GM06990 (cell line): Measurements from ENCODE around the gene TALDO1.

Experiments
- DNase-seq: peaks from one replicate; pipeline ENCODE4 v3.0.0-alpha.2; 2011; ENCODE audit not compliant: insufficient read length; ENCODE audit errors: extremely low read depth
- H3K27me3 ChIP-seq: replicated peaks from 2 replicates; pipeline ENCODE4 v1.6.0; 2011; ENCODE audit warnings: low read length; ENCODE audit not compliant: control insufficient read depth, insufficient read depth
- H3K36me3 ChIP-seq: 2 replicates; pipeline ENCODE4 v1.5.1; 2011; ENCODE audit warnings: low read length; ENCODE audit not compliant: control insufficient read depth, insufficient read depth
- H3K4me3 ChIP-seq: replicated peaks from 2 replicates; pipeline ENCODE4 v1.5.1; 2011; ENCODE audit warnings: low read depth, mild to moderate bottlenecking, control low read depth, low read length
- TF ChIP-seq, protein P1 (sequence below): IDR thresholded peaks from 2 replicates; pipeline ENCODE4 v1.5.1; 2011; ENCODE audit warnings: low read length, control low read depth, mild to moderate bottlenecking, inconsistent platforms; ENCODE audit not compliant: insufficient read depth, poor library complexity, severe bottlenecking

The TALDO1 gene

DNA sequence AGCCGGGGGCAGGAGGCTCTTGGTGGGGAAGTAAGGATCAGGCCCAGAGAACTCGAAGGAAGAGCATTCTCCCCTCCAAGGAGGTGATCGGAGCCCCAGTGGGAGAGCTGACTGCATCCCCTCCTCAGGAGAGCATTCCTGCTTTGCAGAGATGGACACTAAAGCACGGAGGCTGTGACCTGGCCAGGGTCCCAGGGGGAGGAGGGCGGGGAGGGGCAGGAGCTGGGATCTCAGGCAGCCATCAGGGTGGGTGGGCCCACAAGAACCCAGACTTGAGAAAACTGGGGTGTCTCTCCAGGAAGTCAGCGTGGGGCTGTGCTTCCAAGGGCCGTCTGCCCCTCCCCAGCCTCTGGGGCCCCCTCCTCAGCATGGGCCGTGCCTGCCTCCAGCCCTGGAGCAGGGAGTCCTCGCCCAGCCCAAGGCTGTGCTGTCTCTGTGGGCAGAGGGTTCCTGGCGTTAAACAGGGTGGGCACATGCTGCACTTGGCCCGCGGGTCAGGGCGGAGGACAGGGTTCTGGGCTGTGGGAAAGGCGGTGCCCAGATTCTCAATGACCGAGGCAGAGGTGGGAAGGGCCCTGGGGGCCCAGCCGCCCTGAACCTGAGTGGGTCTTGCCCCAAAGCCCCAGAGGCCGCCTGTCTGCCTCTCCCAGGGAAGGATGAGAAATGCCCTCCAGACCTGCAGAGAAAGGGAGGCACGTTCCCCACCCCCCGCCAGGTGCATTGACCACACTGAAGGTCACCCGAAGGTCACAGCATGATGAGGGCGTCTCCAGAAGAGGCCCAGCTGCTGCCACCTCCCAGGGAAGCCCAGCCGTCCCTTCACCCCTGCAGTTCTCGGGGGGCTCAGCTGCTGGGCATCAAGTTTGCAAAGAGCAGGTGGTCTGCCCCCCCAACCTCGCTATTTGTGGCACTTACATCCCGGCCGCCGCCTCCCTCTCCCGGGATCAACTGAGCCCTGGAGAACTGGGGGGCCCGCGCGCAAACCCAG, 42.0 kb downstream of the TALDO1 start:
- Histone ChIP-seq H3K27me3 (no peaks in the 10 kb centered on the region), H3K36me3 (peaks cover 16% of the 10 kb centered on the region), H3K4me3 (peak overlapping the region; percentile 69)
- no peak for DNase-seq
- TF ChIP-seq, protein P1, sequence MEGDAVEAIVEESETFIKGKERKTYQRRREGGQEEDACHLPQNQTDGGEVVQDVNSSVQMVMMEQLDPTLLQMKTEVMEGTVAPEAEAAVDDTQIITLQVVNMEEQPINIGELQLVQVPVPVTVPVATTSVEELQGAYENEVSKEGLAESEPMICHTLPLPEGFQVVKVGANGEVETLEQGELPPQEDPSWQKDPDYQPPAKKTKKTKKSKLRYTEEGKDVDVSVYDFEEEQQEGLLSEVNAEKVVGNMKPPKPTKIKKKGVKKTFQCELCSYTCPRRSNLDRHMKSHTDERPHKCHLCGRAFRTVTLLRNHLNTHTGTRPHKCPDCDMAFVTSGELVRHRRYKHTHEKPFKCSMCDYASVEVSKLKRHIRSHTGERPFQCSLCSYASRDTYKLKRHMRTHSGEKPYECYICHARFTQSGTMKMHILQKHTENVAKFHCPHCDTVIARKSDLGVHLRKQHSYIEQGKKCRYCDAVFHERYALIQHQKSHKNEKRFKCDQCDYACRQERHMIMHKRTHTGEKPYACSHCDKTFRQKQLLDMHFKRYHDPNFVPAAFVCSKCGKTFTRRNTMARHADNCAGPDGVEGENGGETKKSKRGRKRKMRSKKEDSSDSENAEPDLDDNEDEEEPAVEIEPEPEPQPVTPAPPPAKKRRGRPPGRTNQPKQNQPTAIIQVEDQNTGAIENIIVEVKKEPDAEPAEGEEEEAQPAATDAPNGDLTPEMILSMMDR, result no peak

DNA sequence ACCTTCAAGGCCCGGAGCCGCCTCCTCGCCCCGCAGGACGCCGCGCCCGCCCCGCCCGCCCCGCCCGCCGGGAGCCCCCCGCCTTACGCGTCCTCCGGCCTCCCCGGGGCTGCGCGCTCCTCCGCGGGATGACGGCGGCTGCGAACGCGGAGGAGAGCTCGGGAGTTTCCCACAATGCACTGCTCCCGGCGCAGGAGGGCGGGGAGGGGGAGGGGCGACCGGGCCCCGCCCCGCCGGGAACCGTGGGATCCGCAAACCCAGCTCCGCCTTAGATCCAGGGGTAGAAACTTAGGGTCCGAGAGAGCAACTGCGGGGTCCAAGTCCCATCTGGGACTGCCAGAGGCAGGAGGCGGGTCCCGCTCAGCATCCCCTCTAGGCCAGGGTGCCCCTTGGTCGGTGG, 42.7 kb downstream of the TALDO1 start, which contains the start of gene CEND1:
CEND1 (minus strand) TSS at position 148 of the 400 bp plus-strand sequence. CDS start 1,514 bp downstream, outside the sequence.
- peak; percentile 72 for DNase-seq
- peaks cover 18% of the 10 kb centered on the region for H3K36me3 ChIP-seq
- H3K4me3 ChIP-seq, result peak within 1 kb of the TSS; percentile 69
- TF ChIP-seq, protein P1, result no peak
- no peaks in the 10 kb centered on the region for H3K27me3 ChIP-seq

DNA sequence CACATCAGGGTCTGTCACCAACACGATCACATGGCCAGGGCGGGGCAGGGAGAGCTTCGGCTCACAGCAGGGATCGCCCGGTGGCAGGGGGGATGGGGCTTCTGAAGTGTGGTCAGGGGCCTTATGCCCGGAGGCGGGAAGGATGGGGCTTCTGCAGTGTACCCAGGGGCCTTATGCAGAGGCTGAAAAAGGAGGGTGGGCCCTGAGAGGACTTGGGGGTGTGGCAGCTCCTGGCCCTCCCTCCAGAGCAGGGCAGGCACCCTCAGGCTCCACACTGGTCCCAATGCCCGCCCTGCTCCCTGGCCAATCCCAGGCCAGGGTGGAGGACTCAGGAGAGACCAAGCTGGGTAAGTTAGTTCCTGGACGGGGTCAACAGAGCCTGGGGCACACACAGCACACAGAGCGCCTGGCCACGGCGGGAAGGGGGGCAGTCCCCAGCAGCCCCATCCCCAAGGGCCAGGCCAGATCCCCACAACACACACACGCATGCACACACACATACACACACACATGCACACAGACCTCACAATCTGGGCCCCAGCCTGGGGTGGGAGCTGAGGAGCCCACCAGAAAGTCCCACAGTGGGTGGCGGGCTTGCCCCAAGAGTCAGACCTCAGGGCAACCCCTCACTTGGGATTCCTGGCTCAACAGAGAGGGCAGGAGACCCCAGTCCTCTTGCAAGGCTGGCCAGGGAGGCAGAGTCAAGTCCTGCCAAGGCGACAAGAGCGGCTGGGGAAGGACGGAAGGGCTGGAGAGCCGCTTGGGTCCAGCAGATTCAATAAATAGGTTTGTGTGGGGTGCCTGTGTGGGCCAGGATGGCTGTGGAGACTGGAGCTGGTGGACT, 43.7 kb downstream of the TALDO1 start:
- no peaks in the 10 kb centered on the region for H3K27me3 ChIP-seq
- no peak overlapping the region for H3K4me3 ChIP-seq
- peaks cover 18% of the 10 kb centered on the region for H3K36me3 ChIP-seq
- no peak for DNase-seq
- TF ChIP-seq, protein P1, result no peak

DNA sequence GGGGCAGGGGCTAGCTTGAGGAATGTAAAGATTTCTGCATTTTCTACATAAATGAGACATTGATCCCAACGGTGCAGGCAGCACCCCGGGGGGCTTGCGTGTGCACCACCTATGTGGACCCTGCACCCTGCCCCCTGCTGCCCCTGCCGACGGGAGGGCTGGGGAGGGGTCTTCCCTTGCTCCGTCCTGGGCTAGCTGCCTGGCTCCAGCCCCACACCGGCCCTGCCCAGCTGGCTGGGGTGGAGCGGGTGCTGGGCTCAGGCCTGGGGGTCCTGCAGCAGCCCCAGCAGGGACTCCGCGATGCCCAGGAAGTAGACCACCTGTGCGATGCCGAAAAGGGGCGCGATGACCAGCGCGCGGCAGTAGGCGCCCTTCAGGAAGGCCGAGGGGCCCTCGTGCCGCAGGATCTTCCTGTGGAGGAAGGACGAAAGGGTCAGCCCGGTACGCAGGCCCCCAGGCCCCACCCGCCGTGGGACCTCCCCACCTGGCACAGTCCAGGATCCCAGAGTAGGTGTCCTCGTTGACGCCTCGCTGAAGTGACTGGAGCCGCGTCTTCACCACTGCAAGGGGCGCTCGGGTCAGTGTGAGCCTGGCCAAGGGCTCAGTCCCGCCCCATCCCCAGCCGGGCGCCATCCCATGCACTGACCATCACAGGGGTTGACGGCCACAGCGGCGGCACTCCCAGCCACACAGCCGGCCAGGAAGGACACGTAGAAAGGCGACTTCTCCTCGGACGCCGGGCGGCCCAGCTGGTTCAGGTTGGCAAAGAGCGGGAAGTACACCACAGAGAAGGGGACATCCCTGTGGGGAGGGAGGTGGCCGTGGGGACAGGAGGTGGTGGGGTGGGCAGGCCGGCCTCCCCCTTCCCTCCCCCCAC, 44.6 kb downstream of the TALDO1 start:
- no peak for DNase-seq
- TF ChIP-seq, protein P1, result no peak
- peaks cover 18% of the 10 kb centered on the region for H3K36me3 ChIP-seq

DNA sequence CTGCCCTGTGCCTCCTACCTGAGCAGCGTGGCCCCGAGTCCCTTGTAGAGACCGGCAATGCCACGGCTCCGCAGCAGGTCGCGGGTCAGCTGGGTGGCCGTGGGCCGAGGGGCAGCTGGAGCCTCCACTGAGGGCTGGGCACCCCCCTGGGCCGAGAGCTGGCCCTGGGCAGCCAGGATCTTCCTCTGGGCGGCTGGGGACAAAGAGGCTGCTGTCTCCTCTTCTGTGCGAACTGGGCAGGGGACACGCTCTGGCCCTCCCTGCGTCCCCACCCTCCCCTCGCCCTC, 45.2 kb downstream of the TALDO1 start:
- TF ChIP-seq, protein P1, result no peak
- H3K4me3 ChIP-seq, result no peak overlapping the region
- peaks cover 18% of the 10 kb centered on the region for H3K36me3 ChIP-seq
- no peak for DNase-seq
- no peaks in the 10 kb centered on the region for H3K27me3 ChIP-seq

More for the DNA sequence above, 44.6 kb downstream of the TALDO1 start:
- no peak overlapping the region for H3K4me3 ChIP-seq
- H3K27me3 ChIP-seq, result no peaks in the 10 kb centered on the region
